ENCODE measurements around the gene CYP2U1. TPM values are rescaled to one million over a fixed set of nuclear protein-coding genes. Genes with fewer than 3 reads are reported as not detected.

The CYP2U1 gene
- total and polyA plus RNA-seq, 2 of the 4 experiments (the other 2 are of a cell fraction) = 6.1 to 11.1 TPM

DNA sequence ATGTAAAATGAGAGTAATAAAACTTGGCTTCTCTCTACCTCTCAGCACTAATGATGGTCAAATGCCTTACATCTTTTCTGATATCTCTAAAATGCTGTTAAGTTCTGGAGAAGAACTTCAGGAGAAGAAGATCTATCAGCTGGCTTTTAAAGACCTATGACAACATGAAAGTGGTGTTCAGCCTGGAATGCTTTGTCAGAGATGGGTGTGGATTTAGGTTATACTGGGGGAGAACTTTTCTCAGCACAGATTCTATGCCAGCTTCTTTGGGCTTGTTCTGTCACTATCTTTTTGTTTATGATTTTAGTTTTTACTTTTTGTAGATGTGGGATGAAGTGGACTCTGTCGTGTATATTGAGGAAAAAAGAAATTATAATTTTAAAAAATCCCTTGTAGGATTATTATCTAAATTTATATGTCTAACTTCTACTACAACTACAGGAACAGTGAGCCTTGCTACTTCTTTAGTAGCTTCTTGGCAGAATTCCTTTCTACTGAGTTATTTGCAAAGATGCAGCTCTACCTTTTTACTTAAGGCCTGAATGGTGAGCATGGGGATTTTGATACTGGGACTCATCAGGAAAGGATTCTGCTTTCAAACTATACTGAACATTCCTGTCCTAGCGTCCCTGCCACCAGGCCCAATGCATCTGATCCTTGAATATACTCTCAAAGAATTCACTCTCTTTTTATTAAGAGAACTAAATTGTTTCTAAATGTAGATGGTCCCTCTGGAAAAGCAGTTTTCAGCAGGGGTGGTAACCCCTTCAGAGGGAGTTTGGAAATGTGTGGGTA, 19.6 kb downstream of the CYP2U1 start:
- BruUV-seq (replicated peaks) = no TSS peak
- H3K4ac ChIP-seq (ENCODE audit: low read depth, low read length) = peak overlapping the region; percentile 62
- no peak overlapping the region for H3K14ac ChIP-seq (replicated peaks; ENCODE audit: low read depth, low read length)
- dilution Hi-C loops (cut with HindIII; ENCODE audit: low sequenced_read_pairs, unreplicated experiment) = no loop called here
- in situ Hi-C loops (cut with MboI; ENCODE audit: low sequenced_read_pairs) = no loop called here
- no peak overlapping the region for H3K9ac ChIP-seq (ENCODE audit: low read depth, low read length)
- peaks cover 5% of the 10 kb centered on the region for H3K36me3 ChIP-seq (ENCODE audit: control insufficient read depth, insufficient read depth, low read length)
- no peak overlapping the region for H4K91ac ChIP-seq (ENCODE audit: insufficient read depth, low read depth, low read length)
- no peak overlapping the region for H3K4me3 ChIP-seq (ENCODE audit: insufficient read depth, low read depth, low read length)
- no peak overlapping the region for H3K23ac ChIP-seq (ENCODE audit: low read depth, low read length)
- no peaks in the 10 kb centered on the region; a peak in 1 of 4 replicates for H3K79me1 ChIP-seq (ENCODE audit: low read depth in 1 of 2, low read length in 2 of 2)
- H2AK9ac ChIP-seq (replicated peaks; ENCODE audit: low read depth, low read length, poor library complexity) = peak overlapping the region; percentile 67
- no peaks in the 10 kb centered on the region for H3K9me3 ChIP-seq (ENCODE audit: control insufficient read depth, insufficient read depth, low read length)
- H4K20me1 ChIP-seq (ENCODE audit: insufficient read depth, low read length) = no peaks in the 10 kb centered on the region
- no peak overlapping the region; the same call in 1 of the 2 replicates for H4K5ac ChIP-seq (ENCODE audit: low read depth, low read length)
- H3K4me2 ChIP-seq (ENCODE audit: low read depth, low read length) = peak overlapping the region; percentile 63
- DNase-seq (peak; percentile 16), ATAC-seq (ENCODE audit: low read depth) (peak; percentile 50)
- intact Hi-C loops (cut with micrococcal nuclease) = no loop called here
- peak overlapping the region; percentile 75 for H2BK5ac ChIP-seq (ENCODE audit: low read depth, low read length, poor library complexity, severe bottlenecking)
- peak overlapping the region; percentile 33; the same call in 1 of the 2 replicates for H3K27ac ChIP-seq (ENCODE audit: insufficient read depth, low read length)
- POLR2A ChIA-PET (ENCODE audit: unreplicated experiment) = no interaction called here
- peak overlapping the region in 1 of 2 experiments; percentile 75; a peak in 1 of 4 replicates for H4K8ac ChIP-seq (ENCODE audit: low read depth in 2 of 2, low read length in 2 of 2)
- H2BK120ac ChIP-seq (ENCODE audit: low read depth, low read length) = peak overlapping the region; percentile 23; the same call in 1 of the 2 replicates
- no peak for TF ChIP-seq SMC3 (IDR thresholded peaks at IDR 0.05; ENCODE audit: low read depth, low read length)
- TF ChIP-seq MXI1 (IDR thresholded peaks at IDR 0.05; ENCODE audit: borderline replicate concordance, low read depth, low read length) = no peak
- no peak for TF ChIP-seq CEBPB (IDR thresholded peaks at IDR 0.05; ENCODE audit: low read depth, low read length)
- TF ChIP-seq NFE2L2 (IDR thresholded peaks at IDR 0.05; ENCODE audit: low read depth, low read length) = no peak
- peaks cover 5% of the 10 kb centered on the region for H3K9me1 ChIP-seq (ENCODE audit: insufficient read depth, low read length)
- no peaks in the 10 kb centered on the region for H3K27me3 ChIP-seq (ENCODE audit: control insufficient read depth, insufficient read depth, low read length)
- H3K4me1 ChIP-seq (ENCODE audit: control insufficient read depth, insufficient read depth, low read length) = peaks cover 8% of the 10 kb centered on the region
- 0 out of 3 replicates have a peak overlapping the region, but pooled peaks have one; percentile 30 for H2BK15ac ChIP-seq (ENCODE audit: low read depth, low read length)
- H3K18ac ChIP-seq (ENCODE audit: low read depth, low read length) = peak overlapping the region; percentile 51; the same call in 1 of the 2 replicates
- H2AK5ac ChIP-seq (ENCODE audit: low read depth, low read length) = peak overlapping the region; percentile 52; the same call in 1 of the 2 replicates
- CTCF ChIA-PET = no interaction called here
- H2BK20ac ChIP-seq (ENCODE audit: low read depth, low read length) = peak overlapping the region; percentile 59; the same call in 1 of the 2 replicates
- no peak overlapping the region for H2AFZ ChIP-seq (replicated peaks; ENCODE audit: low read length, poor library complexity)
- WGBS, 2 experiments (ENCODE audit: extremely low coverage in 2 of 2, insufficient read length in 1 of 2) = 100% methylated on average over 1 of the region's 2 CpGs; no CpG with 5 or more reads in 1 of the 2 experiments
- no peak overlapping the region for H3K56ac ChIP-seq (ENCODE audit: extremely low read depth, insufficient read depth, low read length)
